Measurements from ENCODE around the gene ACADL.

ACADL gene

GRCh38 chr2:210224941-210225672 is at the start of gene ACADL:
TSS of gene ACADL (minus strand) at chr2:210225447. CDS start at chr2:210225263, 184 bp downstream.
- no peak for DNase-seq

- no peak for DNase-seq
Measured at GRCh38 chr2:210271300-210271699, 46.1 kb upstream of the ACADL start.

GRCh38 chr2:210269148-210269547 is 43.9 kb upstream of the ACADL start:
- no peak for DNase-seq

- no peak for DNase-seq
Measured at GRCh38 chr2:210268281-210268680, 43.0 kb upstream of the ACADL start.

GRCh38 chr2:210267698-210268097 is 42.5 kb upstream of the ACADL start:
- DNase-seq: no peak

- DNase-seq: no peak
Measured at GRCh38 chr2:210264282-210264681, 39.0 kb upstream of the ACADL start.

GRCh38 chr2:210263841-210264240 is 38.6 kb upstream of the ACADL start:
- DNase-seq: no peak

- DNase-seq: no peak
Measured at GRCh38 chr2:210262036-210262435, 36.8 kb upstream of the ACADL start.

GRCh38 chr2:210259687-210260086 is 34.4 kb upstream of the ACADL start:
- DNase-seq: no peak

GRCh38 chr2:210252699-210253606 is 27.7 kb upstream of the ACADL start:
- no peak for DNase-seq

GRCh38 chr2:210250622-210251021 is 25.4 kb upstream of the ACADL start:
- no peak for DNase-seq

- DNase-seq: no peak
Measured at GRCh38 chr2:210233487-210233886, 8.2 kb upstream of the ACADL start.

GRCh38 chr2:210230984-210231383 is 5.7 kb upstream of the ACADL start:
- no peak for DNase-seq

- no peak for DNase-seq
Measured at GRCh38 chr2:210230518-210230917, 5.3 kb upstream of the ACADL start.

GRCh38 chr2:210228586-210228985 is 3.3 kb upstream of the ACADL start:
- DNase-seq: no peak

- DNase-seq: no peak
Measured at GRCh38 chr2:210227290-210228088, 2.2 kb upstream of the ACADL start.

GRCh38 chr2:210226223-210226622 is 976 bp upstream of the ACADL start:
- no peak for DNase-seq

- no peak for DNase-seq
Measured at GRCh38 chr2:210224591-210224940, 681 bp downstream of the ACADL start.

GRCh38 chr2:210215120-210215519 is 10.1 kb downstream of the ACADL start:
- DNase-seq: no peak

- DNase-seq: no peak
Measured at GRCh38 chr2:210210185-210210584, 15.1 kb downstream of the ACADL start.

- DNase-seq: no peak
Measured at GRCh38 chr2:210207929-210208328, 17.3 kb downstream of the ACADL start.

GRCh38 chr2:210203558-210203957 is 21.7 kb downstream of the ACADL start:
- no peak for DNase-seq

GRCh38 chr2:210203147-210203546 is 22.1 kb downstream of the ACADL start:
- no peak for DNase-seq
